HG02870 (cell line): Measurements from ENCODE around the gene BTBD10.
A peak's percentile ranks its signal among the peaks of the same experiment; 100 is the strongest.

Source experiments
- ATAC-seq: cut with Tn5 transposase; IDR thresholded peaks from one replicate; pipeline ENCODE4 v1.9.1; 2021; ENCODE audit warnings: mild to moderate bottlenecking, moderate library complexity; ENCODE audit not compliant: unreplicated experiment

BTBD10 gene

DNA sequence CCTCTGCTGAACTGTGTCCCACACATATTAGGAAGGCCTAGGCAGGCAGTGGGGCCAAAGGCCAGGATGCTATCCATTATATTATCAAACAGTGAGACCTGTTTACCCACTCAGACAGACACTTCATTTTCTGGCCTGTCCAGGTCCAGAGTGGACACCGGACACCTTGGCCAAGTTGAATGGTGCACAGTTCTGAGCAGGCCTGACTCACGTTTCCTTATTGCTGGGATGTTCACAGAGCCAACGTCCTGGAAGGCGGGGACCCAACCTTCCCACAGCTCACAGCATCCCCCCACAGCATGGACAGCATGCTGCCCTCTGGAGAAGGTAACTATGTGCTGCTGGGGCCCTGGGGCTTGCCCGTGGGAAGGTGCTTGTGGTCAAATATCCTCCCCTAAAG is 86.6 kb downstream of the BTBD10 start:
- no peak for ATAC-seq

DNA sequence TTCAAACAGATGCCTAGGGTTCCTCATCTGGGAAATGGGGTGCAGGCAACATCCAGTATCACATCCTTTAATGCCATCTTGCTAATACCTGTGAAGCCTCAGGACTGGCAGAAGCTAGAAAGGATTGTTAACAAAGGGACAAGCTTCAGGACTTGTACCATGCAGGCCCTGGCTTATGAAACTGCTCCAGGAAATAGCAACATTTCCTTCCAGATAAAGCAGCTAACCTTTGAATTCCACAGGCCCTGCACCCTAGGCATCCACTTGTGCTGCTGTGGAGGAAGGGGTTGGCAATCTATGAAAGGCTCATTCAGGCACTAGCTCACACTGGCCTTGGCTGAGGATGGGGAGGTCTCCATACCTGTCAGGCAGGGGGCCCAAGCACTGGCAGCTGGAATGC is 87.2 kb downstream of the BTBD10 start:
- ATAC-seq, result no peak

DNA sequence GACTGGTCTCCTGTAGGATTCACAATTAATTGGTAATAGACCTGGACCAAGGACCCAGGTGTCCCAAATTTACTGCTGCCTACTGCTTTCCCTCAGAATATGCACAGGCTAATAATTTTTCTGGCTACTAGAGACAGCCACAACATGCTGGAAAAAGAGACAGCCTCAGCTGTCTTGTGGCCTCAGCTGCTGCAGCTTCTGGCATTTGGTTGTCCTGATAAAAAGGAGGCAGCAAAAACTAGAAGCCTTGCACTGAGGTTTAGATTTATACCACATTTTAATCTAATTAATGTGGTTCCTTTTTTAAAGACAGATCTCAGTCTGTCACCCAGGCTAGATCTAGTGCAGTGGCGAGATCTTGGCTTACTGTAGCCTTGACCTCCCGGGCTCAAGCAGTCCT is 89.8 kb downstream of the BTBD10 start:
- no peak for ATAC-seq

DNA sequence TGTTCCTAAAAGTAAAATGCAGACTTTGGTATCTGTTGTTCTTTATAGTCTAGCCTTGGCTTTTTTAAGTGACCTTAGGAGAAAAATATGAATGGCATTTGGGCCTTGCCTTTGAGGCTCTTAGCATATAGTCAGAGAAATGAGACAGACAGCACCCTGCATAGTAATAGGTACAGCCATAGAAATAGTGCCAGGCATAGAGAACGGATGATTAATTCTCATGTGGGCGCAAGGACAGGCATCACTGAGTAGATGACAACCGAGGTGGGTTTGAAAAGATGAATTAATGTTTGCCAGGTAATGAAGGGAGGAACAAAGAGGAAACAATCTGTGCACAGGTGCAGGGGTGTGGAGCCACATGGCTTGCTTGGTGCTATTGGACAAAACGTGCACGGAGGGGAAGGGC is 95.0 kb downstream of the BTBD10 start:
- ATAC-seq, result no peak

DNA sequence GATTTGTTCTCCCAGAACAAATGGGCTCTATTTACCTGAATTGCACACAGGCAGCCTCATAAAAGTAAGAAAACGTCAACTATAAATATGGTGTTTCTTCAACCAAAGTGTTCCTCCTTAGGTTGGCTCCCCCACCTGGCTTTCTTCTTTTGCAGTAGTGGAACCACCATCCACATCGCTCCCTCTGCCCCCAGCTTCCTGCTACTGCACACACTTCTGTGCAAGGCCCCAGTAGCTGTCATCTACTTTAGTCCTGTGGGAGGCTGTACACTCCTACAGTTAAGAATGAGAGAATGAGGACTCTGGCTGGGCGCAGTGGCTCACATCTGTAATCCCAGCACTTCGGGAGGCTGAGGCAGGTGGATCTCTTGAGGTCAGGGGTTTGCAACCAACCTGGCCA is 95.9 kb downstream of the BTBD10 start:
- ATAC-seq, result no peak

DNA sequence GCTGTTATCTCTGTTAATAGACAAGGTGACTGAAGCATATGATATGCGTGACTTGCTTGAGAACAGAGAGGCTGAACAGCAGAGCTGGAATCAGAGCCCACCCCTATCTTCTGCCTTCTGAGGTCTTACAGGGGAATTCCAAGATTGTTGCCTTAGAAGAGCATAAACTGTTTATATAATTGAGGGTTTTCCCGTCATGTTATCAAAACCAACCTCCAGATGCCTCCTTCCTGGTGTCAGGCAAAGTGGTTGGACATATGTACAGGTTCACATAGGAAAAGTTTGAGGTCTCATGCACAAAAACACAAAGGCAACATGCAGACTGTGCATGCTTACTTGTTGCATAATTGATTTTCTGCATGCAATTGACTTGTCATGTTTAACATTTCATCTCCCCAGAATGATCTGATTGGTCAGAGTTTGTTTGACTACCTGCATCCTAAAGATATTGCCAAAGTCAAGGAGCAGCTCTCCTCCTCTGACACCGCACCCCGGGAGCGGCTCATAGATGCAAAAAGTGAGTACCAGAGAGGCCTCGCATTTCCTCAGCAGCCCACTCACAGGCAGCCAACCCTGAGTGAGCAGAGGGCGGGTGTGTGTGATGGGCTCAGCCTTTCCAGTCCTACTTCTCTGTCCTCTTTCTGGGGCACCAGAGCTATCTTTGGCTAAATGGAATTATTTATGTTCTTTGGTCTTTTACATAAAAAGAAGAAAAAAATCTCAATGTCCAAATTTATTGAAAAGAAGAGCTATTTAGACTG is 96.6 kb downstream of the BTBD10 start:
- no peak for ATAC-seq

DNA sequence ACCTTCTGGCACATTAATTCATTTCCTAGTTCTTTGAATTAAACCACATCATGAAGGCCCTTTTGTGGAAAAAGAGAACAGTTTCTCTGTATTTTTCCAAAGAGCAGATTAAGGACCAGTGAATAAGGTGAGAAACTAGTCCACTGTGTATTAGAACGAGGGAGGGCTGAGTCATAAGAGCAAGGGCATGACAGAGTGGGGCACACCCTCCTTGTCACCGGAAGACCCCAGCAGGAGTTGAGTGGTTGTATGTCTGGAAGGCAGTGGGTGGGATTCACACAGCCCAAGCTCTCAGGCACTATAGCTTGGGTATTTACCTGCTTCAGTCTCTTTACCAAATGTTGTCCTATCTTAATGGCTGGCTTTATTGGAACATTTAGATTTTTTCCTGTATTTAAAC is 98.6 kb downstream of the BTBD10 start:
- ATAC-seq, result no peak

DNA sequence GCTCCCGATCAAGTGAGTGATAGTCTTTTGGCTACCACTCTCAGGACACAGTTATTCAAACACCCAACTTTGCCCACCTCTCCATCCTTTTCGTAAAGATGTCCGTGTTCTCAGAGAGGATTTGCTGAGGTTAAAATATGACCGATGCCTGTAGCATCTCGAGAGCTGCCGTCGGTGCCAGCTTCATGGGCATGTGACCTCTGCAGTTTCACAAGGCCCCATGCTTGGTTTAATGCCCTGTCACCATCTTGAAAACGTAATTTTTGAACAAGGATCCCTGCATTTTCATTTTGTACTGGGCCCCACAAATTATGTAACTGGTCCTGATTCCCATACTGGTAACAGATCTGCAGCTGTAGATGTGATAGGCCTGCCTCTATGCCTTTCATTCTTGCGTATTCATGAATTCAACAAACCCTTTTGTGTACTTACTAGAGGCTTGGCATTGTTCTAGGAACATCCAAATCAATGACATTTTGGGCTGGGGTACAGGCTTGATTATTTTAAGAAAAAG is 100.4 kb downstream of the BTBD10 start:
- ATAC-seq, result no peak

DNA sequence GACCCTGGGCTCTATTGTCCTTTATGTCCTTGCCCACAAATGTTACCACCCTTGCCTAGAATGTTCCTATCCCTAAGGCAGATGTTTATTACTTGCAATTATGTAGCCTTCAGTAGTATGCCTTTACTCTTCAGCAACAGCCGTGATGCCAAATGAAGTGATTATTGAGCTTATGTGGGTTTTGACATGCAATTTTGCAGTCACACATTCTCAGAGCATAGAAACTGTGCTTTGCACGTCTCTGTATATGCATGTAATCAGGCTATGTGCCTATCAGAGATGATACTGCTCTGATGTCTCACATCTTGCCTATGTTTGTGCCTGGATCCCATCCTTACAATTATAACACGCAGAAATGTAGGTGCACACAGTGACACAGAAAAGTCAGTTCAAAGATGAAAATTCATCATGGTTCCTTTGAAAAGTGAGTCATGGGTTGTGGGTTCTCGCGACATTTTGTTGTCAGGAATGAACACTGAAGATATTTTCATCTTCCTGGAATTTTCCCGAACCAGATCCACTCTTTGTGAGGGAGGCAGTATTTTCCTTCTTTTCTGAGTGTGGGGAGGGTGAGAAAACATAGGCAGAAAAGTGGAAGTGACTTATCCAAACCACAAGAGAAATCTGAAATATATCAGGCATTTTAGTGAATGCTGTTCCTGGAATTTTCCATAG is 104.3 kb downstream of the BTBD10 start:
- no peak for ATAC-seq

DNA sequence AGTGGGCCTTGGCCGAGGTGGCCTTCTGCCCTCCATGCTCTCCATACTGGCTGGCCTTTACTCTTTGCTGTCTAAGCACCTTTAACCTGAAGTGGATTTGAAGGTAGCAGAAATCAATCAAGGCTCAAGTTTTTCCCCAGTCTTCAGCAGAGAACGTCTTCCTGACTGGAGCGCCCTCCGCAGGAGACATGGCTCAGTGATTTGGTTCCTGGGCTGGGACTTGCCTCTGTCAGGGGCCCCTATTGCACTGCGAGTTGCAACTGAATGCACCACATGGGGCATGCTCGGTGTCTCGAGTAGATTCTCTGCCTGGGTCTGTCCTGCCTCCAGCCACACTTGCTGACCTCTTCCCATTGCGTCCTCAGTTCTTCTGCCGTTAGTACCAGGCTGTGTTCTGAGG is 105.8 kb downstream of the BTBD10 start:
- no peak for ATAC-seq

DNA sequence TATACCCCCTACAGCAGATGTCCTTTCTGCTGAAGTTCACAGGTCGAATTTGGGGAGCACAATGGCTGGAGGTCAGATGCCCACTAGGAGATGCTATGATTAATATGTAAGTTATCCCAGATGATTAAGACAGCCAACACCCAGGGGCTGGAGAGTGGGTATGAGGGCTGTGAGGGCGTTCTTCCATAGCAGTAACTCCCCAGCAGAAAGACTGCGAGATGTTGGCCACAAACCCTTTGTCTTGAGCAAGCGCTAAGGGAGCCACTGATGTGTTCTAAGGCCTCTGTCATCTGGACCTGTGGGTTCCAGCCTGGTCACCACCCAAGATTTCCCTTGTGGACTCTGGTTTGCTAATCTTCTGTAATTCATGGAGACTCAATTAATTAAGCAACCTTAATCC is 107.8 kb downstream of the BTBD10 start:
- no peak for ATAC-seq

DNA sequence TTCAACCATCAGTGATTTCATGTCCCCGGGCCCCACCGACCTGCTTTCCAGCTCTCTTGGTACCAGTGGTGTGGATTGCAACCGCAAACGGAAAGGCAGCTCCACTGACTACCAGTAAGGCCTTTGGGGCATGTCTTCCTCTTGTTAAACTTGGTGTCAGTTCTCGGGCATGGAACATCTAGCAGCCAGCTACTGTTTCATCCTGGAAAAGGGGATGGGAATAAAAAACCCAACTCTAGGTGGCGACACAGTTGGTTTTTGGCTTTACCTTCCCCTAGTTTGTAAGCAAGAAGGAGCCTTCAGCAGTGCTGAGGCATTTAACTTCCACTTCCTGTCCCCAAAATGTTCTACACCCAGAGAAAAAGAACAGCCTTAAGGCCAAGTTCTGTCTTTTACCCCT is 108.7 kb downstream of the BTBD10 start:
- ATAC-seq, result no peak

DNA sequence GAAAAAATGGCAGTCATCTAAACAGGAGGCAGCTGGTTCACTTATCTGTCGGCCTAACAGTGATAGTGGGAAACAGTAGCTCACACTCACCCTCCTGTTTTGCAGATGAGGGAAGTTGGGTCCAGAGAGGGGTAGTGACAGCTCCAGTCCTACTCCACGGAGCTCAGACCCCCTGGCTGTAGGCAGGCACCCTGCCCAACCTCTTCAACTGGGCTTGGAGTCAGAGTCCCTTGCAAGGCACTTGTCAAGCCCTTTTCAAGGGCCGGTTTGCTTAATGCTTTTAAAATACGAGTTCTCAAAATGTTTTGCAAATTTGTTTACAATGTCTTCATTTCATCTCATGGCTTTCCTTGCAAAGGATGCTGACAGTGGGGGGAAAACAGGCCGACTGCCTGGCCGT is 110.3 kb downstream of the BTBD10 start:
- no peak for ATAC-seq

DNA sequence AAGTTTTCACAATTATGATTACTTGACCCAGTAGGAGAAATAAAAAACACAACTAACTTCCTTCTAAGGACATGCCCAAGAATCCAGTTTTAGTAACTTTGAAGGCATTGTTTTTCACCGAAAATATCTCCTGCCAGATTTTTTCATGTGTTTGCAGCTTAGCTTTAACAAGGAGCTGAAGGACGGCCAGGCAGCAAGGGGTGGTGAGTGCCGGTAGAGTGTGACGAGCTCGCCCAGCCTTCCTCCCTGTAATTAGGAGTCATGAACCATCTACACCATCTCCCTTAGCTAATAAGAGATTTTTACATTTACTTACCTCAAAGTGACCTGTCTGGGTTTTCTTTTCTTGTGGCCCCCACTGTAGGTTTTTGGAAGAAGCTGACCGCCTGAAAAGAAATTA is 113.4 kb downstream of the BTBD10 start:
- no peak for ATAC-seq

DNA sequence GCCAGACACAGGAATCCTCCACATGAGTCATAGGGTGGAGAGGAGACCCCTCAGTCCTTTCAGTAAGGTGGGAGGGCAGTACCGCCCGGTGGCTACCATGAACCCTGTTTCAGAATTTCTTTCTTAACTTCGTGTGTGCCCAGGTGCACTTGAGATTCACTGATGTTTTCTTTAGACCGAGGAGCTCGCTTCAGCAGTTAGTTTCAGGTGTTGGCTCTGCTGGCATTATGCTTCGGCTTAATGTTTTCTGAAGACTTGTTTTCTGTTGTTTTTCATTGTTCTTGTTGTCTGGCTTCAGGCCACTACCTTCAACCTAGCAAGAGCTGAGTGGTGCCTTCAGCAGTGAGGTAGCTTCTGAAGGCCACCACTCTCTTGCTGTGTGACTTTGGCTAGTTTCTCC is 114.0 kb downstream of the BTBD10 start:
- ATAC-seq, result no peak

DNA sequence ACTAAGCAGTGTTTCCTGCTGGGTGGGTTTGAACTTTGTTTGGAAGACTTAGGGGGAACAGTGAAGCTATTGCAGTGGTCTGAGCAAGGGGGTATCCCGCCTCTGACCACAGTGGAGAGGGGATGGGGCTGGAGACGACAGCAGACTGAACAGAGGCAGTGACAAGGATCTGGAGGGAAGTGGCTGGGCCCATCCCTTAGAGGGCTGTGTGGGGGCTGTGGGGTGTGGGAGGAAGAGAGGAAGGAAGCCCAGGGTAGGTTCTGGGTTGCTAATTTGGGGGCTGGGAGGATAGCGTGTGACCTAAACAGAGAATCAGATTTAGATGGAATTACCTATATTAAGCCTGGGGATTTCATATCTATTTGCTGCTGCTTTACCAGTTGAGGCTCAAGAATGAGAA is 114.7 kb downstream of the BTBD10 start:
- peak; percentile 43 for ATAC-seq

DNA sequence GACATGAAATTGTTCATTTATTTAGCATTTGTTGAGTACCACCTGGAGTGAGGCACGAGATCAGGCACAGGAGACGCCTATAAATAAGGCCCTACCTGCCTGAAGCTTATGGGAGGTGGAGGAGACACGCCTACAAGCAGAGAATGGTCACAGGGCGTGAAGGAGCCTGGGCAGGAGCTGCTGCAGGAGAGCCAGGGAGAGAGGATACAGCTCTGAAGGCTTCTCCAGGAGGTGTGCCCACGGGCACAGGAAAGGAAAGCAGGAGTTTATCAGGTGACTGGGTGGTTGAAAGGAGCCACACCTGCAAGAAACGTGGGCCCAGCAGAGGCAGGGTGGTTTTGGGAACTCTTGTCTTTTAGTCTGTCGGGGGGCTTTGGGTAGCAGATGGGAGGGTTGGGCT is 115.1 kb downstream of the BTBD10 start:
- peak; percentile 4 for ATAC-seq

DNA sequence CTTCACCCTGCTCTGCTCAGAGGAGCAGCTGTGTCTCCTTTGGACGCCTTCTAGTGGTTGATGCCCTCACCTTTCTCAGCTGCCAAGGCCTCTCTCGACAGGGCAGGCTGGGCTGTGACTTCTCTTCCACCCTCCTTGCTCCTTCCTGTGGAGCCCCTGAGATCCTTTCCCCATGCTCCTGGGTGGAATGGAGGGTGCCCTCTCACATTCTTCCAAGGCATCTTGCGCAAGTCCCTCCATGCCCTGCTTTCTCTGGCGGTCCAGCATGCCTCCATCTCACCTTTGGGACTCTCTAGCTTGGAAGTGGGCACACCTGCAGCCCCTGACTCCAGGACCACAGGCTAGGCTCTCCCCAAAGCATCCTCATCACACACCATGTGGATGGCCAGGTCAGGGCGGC is 116.6 kb downstream of the BTBD10 start:
- ATAC-seq, result no peak

DNA sequence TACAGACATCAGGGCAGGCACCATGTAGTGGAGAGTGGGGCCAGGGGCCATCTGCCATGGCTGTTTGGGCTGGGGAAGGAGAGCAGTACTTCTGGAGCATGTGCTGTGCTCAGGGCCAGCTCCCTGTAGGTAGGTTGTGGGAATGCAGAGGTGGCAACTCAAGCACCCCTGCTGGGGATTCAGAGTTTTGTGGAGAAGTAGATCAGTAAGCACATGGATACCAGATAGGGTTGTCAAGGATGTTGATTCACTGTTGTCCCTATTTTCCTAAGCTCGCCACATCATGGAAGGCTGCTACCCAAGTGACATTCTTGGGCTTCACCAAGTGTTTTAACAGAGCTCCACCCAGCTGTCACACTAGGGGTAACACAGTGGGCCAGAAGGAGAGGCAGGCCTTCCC is 118.2 kb downstream of the BTBD10 start:
- ATAC-seq, result no peak

DNA sequence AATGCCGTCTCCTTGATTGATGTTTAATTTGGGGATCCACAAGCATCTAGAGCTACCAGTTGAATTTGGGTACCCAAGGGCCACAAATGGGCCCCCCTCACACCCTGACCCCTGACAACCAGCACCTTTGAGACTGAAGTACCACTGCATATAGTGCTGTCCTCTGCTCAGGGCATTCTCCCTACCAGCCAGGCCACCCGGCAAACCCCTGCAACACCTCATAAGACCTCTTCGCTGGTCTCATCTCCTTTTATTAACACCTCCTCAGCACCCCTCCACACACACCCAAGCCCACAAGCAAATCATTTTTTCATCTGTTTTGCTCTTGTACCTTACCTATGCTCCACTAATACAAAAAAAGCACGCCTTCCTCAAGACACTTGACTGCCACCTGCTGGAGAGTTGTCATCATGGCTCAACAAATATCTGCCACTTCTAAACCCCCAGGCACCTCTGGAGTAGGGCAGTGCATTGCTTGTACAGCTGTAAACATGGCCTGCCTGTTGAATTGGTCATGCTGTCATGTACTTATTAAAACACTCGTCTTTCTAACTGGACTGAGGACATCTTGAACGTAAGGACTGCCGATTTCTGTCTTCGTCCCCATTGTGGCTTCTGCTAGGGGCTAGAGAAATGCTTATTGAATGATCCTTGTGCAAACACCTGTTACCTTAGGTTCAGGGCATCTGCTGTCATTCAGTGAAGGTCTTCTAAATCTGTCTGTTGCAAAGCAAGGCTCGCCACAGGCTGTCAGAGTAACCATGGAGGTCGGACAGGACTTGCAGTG is 118.9 kb downstream of the BTBD10 start:
- no peak for ATAC-seq

DNA sequence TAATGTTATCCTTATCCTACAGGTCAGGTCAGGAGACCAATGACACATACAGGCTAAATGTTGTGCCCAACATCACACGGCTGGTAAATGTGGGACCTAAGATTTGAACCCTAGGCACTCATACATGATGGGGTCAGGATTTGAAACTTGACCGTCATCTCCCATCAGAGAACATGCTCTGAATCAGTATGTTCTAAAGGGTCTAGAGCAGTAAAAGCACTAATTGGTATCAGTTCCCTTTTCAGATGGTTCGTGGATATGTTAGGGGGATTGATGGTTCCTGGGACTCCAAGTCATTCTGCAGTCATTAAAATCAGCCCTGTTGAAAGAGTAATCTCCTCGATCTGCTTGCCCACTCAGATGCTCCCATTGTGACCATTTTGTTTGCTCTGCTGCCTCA is 120.0 kb downstream of the BTBD10 start:
- ATAC-seq, result peak; percentile 42

DNA sequence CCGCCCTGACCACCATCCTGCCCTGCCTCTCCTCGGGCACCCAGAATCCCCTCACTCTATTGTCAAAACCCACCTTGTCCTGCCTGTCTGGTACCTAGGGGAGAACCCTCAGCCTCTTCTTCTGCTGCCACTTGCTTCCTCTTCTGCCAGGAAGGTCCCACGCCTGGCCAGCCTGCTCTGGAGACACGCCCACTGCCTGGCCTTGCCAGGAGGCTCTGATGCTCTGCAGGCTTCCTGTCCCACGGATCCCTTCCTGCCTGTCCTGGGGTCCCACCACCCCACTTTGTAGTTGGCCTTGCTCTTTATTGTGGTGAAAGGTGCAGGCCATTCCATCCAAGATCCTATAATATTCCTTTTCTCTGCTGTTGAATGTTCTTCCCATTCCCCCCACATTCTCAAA is 122.0 kb downstream of the BTBD10 start:
- no peak for ATAC-seq
